ENCODE measurements around the gene SIX2. TPM values are rescaled to one million over a fixed set of nuclear protein-coding genes. Genes with fewer than 3 reads are reported as not detected.
"Not testable (repeated sequence)": the region's sequence is repeated elsewhere in the genome, so short reads cannot be mapped to it uniquely, and the experiment has no call there.

The SIX2 gene
- total RNA-seq, 1 donor from 2014 or later, result 7.4 TPM

GRCh38 chr2:45038861-45039260 is 29.6 kb upstream of the SIX2 start:
- not testable (repeated sequence) for H3K27ac Mint-ChIP-seq (ENCODE audit: unreplicated experiment); FAIRE-seq; H3K4me1 ChIP-seq (ENCODE audit: insufficient read depth, low read length); H3K36me3 ChIP-seq (ENCODE audit: insufficient read depth, low read length); H3K27ac ChIP-seq (ENCODE audit: low read depth, low read length); H3K4me3 ChIP-seq (ENCODE audit: insufficient read depth, low read depth, low read length); H3K4me1 Mint-ChIP-seq (ENCODE audit: low read depth, unreplicated experiment); H3K4me3 Mint-ChIP-seq (ENCODE audit: unreplicated experiment); H3K9me3 Mint-ChIP-seq (ENCODE audit: unreplicated experiment); H3K9ac ChIP-seq (ENCODE audit: low read length); H2AFZ ChIP-seq (ENCODE audit: low read depth, low read length); H3K4me2 ChIP-seq (ENCODE audit: low read length); H3K36me3 Mint-ChIP-seq (ENCODE audit: low read depth, unreplicated experiment); H4K20me1 ChIP-seq (ENCODE audit: insufficient read depth, low read length); H3K79me2 ChIP-seq (ENCODE audit: insufficient read depth, low read length); H3K9me3 ChIP-seq (ENCODE audit: insufficient read depth, low read depth, low read length); DNase-seq (ENCODE audit: low read depth)
- H3K27me3 Mint-ChIP-seq (ENCODE audit: low read depth, unreplicated experiment), result peaks cover 48% of the 10 kb centered on the region
- H3K27me3 ChIP-seq (ENCODE audit: insufficient read depth, low read length), result peaks cover 14% of the 10 kb centered on the region

- no peaks in the 10 kb centered on the region for H3K4me1 ChIP-seq (ENCODE audit: insufficient read depth, low read length)
- no peak overlapping the region for H3K4me3 ChIP-seq (ENCODE audit: insufficient read depth, low read depth, low read length)
- Mint-ChIP-seq H3K4me3 (ENCODE audit: unreplicated experiment) (no peak overlapping the region), H3K9me3 (ENCODE audit: unreplicated experiment) (peaks cover 3% of the 10 kb centered on the region), H3K27ac (ENCODE audit: unreplicated experiment) (no peak overlapping the region), H3K4me1 (ENCODE audit: low read depth, unreplicated experiment) (peaks cover under 1% of the 10 kb centered on the region), H3K27me3 (ENCODE audit: low read depth, unreplicated experiment) (peaks cover 33% of the 10 kb centered on the region), H3K36me3 (ENCODE audit: low read depth, unreplicated experiment) (peaks cover 3% of the 10 kb centered on the region)
- no peak overlapping the region for H3K27ac ChIP-seq (ENCODE audit: low read depth, low read length)
- no peaks in the 10 kb centered on the region for H3K9me3 ChIP-seq (ENCODE audit: insufficient read depth, low read depth, low read length)
- H2AFZ ChIP-seq (ENCODE audit: low read depth, low read length), result no peak overlapping the region
- no peak overlapping the region for H3K4me2 ChIP-seq (ENCODE audit: low read length)
- H3K36me3 ChIP-seq (ENCODE audit: insufficient read depth, low read length), result no peaks in the 10 kb centered on the region
- no peaks in the 10 kb centered on the region for H4K20me1 ChIP-seq (ENCODE audit: insufficient read depth, low read length)
- FAIRE-seq (no peak), DNase-seq (ENCODE audit: low read depth) (no peak)
- TF ChIP-seq EZH2 (IDR thresholded peaks at IDR 0.05; ENCODE audit: insufficient read depth, low read length), result no peak
- TF ChIP-seq CTCF (IDR thresholded peaks at IDR 0.05; ENCODE audit: insufficient read depth, low read depth, low read length), result no peak
- H3K27me3 ChIP-seq (ENCODE audit: insufficient read depth, low read length), result peaks cover 5% of the 10 kb centered on the region
- no peaks in the 10 kb centered on the region for H3K79me2 ChIP-seq (ENCODE audit: insufficient read depth, low read length)
- no peak overlapping the region for H3K9ac ChIP-seq (ENCODE audit: low read length)
These were observed 24.1 kb upstream of the SIX2 start for GRCh38 chr2:45033302-45033701.

GRCh38 chr2:45031028-45031427 is 21.8 kb upstream of the SIX2 start:
- Histone ChIP-seq H3K27ac (ENCODE audit: low read depth, low read length) (no peak overlapping the region), H4K20me1 (ENCODE audit: insufficient read depth, low read length) (no peaks in the 10 kb centered on the region), H3K4me2 (ENCODE audit: low read length) (no peak overlapping the region), H3K9me3 (ENCODE audit: insufficient read depth, low read depth, low read length) (no peaks in the 10 kb centered on the region), H2AFZ (ENCODE audit: low read depth, low read length) (no peak overlapping the region), H3K27me3 (ENCODE audit: insufficient read depth, low read length) (peaks cover 8% of the 10 kb centered on the region), H3K36me3 (ENCODE audit: insufficient read depth, low read length) (no peaks in the 10 kb centered on the region), H3K9ac (ENCODE audit: low read length) (no peak overlapping the region), H3K79me2 (ENCODE audit: insufficient read depth, low read length) (no peaks in the 10 kb centered on the region), H3K4me3 (ENCODE audit: insufficient read depth, low read depth, low read length) (no peak overlapping the region), H3K4me1 (ENCODE audit: insufficient read depth, low read length) (no peaks in the 10 kb centered on the region)
- peaks cover 3% of the 10 kb centered on the region for H3K36me3 Mint-ChIP-seq (ENCODE audit: low read depth, unreplicated experiment)
- H3K4me1 Mint-ChIP-seq (ENCODE audit: low read depth, unreplicated experiment), result peaks cover 5% of the 10 kb centered on the region
- FAIRE-seq (no peak), DNase-seq (ENCODE audit: low read depth) (no peak)
- no peak overlapping the region for H3K4me3 Mint-ChIP-seq (ENCODE audit: unreplicated experiment)
- peaks cover 33% of the 10 kb centered on the region for H3K27me3 Mint-ChIP-seq (ENCODE audit: low read depth, unreplicated experiment)
- H3K9me3 Mint-ChIP-seq (ENCODE audit: unreplicated experiment), result peaks cover 3% of the 10 kb centered on the region
- no peak overlapping the region for H3K27ac Mint-ChIP-seq (ENCODE audit: unreplicated experiment)
- TF ChIP-seq EZH2 (IDR thresholded peaks at IDR 0.05; ENCODE audit: insufficient read depth, low read length), result no peak
- TF ChIP-seq CTCF (IDR thresholded peaks at IDR 0.05; ENCODE audit: insufficient read depth, low read depth, low read length), result no peak
